GM12878 (cell line): ENCODE data around the gene CHST15. TPM values are rescaled to one million over a fixed set of nuclear protein-coding genes. Genes with fewer than 3 reads are reported as not detected.

ENCODE experiments used
- ATAC-seq: fragments of 200-7000 bp; cut with Tn5 transposase; 3 replicates; pipeline ENCODE4 v1.9.1; 2020; ENCODE audit warnings: mild to moderate bottlenecking, moderate library complexity
- BruUV-seq: library from RNA; stranded (reverse); fragments of 400-500 nt; replicated peaks from 2 replicates; lab custom pipeline; 2021; lab: Mats Ljungman, UMichigan
- CTCF ChIA-PET: fragments of 300-600 bp; sonication (Branson Sonifier 250); formaldehyde crosslinking; extraction: SDS; loops from one replicate; lab custom pipeline; 2021; ENCODE audit warnings: inconsistent platforms; lab: Yijun Ruan, JAX
- POLR2A ChIA-PET: fragments of 350-600 bp; formaldehyde crosslinking; extraction: SDS; loops from one replicate; lab custom pipeline; 2021; ENCODE audit warnings: inconsistent platforms; lab: Charles Lee
- RAD21 ChIA-PET: fragments of 300-600 bp; sonication (Branson Sonifier 250); formaldehyde crosslinking; loops from one replicate; lab custom pipeline; 2023; ENCODE audit warnings: antibody characterized with exemption; ENCODE audit not compliant: unreplicated experiment; lab: Charles Lee
- SMC1A ChIA-PET: fragments of 300-600 bp; sonication (Branson Sonifier 250); formaldehyde crosslinking; loops from one replicate; lab custom pipeline; 2023; ENCODE audit not compliant: unreplicated experiment, uncharacterized antibody; lab: Charles Lee
- DNase-seq: peaks from one replicate; pipeline ENCODE4 v3.0.0-alpha.2; 2011; ENCODE audit warnings: low read depth, low spot score
- FAIRE-seq: peaks from 3 replicates; lab custom pipeline; 2011; peaks lifted over from hg19 to GRCh38; lab: Jason Lieb, UNC
- H2AFZ ChIP-seq: 2 replicates; pipeline ENCODE4 v1.6.0; 2011; ENCODE audit warnings: low read depth, low read length, control low read depth; ENCODE audit not compliant: control insufficient read depth
- H3K27ac ChIP-seq: 2 replicates; pipeline ENCODE4 v1.5.1; 2011; ENCODE audit warnings: control low read depth; ENCODE audit not compliant: control insufficient read depth, insufficient read depth
- H3K27me3 ChIP-seq, 2 experiments: replicated peaks in 1 of 2; 2 replicates each; pipeline versions ENCODE4 v1.6.0 to v1.6.1; 2011; ENCODE audit warnings: low read length in 1 of 2; ENCODE audit not compliant: control insufficient read depth in 2 of 2, insufficient read depth in 2 of 2
- H3K36me3 ChIP-seq, 2 experiments: 2 replicates each; pipeline ENCODE4 v1.5.1; 2011; ENCODE audit warnings: low read length in 1 of 2; ENCODE audit not compliant: control insufficient read depth in 2 of 2, insufficient read depth in 2 of 2
- H3K4me1 ChIP-seq: 2 replicates; pipeline ENCODE4 v1.6.1; 2011; ENCODE audit warnings: mild to moderate bottlenecking, low read length, moderate library complexity, mixed read lengths; ENCODE audit not compliant: control insufficient read depth, insufficient read depth
- H3K4me2 ChIP-seq: 2 replicates; pipeline ENCODE4 v1.6.0; 2011; ENCODE audit warnings: control low read depth; ENCODE audit not compliant: control insufficient read depth, insufficient read depth
- H3K4me3 ChIP-seq: fragments of 200-600 bp; sonication (generic); 2 replicates; pipeline ENCODE4 v1.5.1; 2016
- H3K79me2 ChIP-seq: 2 replicates; pipeline ENCODE4 v1.6.0; 2011; ENCODE audit warnings: low read length; ENCODE audit not compliant: control insufficient read depth, insufficient read depth
- H3K9ac ChIP-seq: 2 replicates; pipeline ENCODE4 v1.8.0; 2011; ENCODE audit warnings: low read length, control low read depth, mixed read lengths; ENCODE audit not compliant: control insufficient read depth, insufficient read depth
- H3K9me3 ChIP-seq: replicated peaks from 3 replicates; pipeline ENCODE4 v1.5.1; 2011; ENCODE audit warnings: mild to moderate bottlenecking, low read length; ENCODE audit not compliant: control insufficient read depth, insufficient read depth
- H4K20me1 ChIP-seq: 2 replicates; pipeline ENCODE4 v1.6.0; 2011; ENCODE audit not compliant: control insufficient read depth, insufficient read depth
- ASH2L ChIP-seq: fragments of 300-600, 200-600 bp; sonication (generic); IDR thresholded peaks from 2 replicates; pipeline ENCODE4 v1.6.1; 2017; ENCODE audit warnings: low read depth, mild to moderate bottlenecking, borderline replicate concordance
- ETV6 ChIP-seq, 2 experiments: fragments of 450-650 bp in 1 of 2; IDR thresholded peaks in 1 of 2; conservative IDR thresholded peaks in 1 of 2; 2 replicates each; pipeline ENCODE4 v1.6.1; 2014; ENCODE audit warnings: antibody characterized with exemption in 1 of 2, borderline replicate concordance in 1 of 2, low read depth in 1 of 2, mild to moderate bottlenecking in 1 of 2, moderate library complexity in 1 of 2
- FOXK2 ChIP-seq: fragments of 450-650 bp; IDR thresholded peaks from 2 replicates; pipeline ENCODE4 v1.6.1; 2017; ENCODE audit warnings: mild to moderate bottlenecking, moderate library complexity
- GATAD2B ChIP-seq: fragments of 450-650 bp; conservative IDR thresholded peaks from 2 replicates; pipeline ENCODE4 v1.6.1; 2017; ENCODE audit warnings: low read depth, mild to moderate bottlenecking, moderate library complexity
- HCFC1 ChIP-seq: fragments of 150-350 bp; IDR thresholded peaks from 2 replicates; pipeline ENCODE4 v1.6.1; 2014; ENCODE audit warnings: low read length
- HDGF ChIP-seq: fragments of 450-650 bp; IDR thresholded peaks from 2 replicates; pipeline ENCODE4 v1.6.1; 2016; ENCODE audit warnings: antibody characterized with exemption
- IRF5 ChIP-seq: fragments of 450-650 bp; IDR thresholded peaks from 2 replicates; pipeline ENCODE4 v1.6.1; 2017; ENCODE audit warnings: borderline replicate concordance
- KAT2A ChIP-seq: conservative IDR thresholded peaks from 2 replicates; pipeline ENCODE4 v1.6.1; 2011; ENCODE audit warnings: low read depth, low read length; ENCODE audit not compliant: control insufficient read depth
- MTA3 ChIP-seq: IDR thresholded peaks from 2 replicates; pipeline ENCODE4 v1.6.1; 2012; ENCODE audit warnings: low read length, inconsistent platforms, borderline replicate concordance
- NBN ChIP-seq: fragments of 450-650 bp; IDR thresholded peaks from 2 replicates; pipeline ENCODE4 v1.6.1; 2016
- NFYA ChIP-seq: IDR thresholded peaks from 2 replicates; pipeline ENCODE4 v1.6.1; 2011; ENCODE audit warnings: low read depth, mild to moderate bottlenecking, low read length, improper control_type of control experiment, borderline replicate concordance
- REST ChIP-seq: IDR thresholded peaks from 2 replicates; pipeline ENCODE4 v1.6.1; 2012; ENCODE audit warnings: mild to moderate bottlenecking, low read depth, low read length
- RUNX3 ChIP-seq: IDR thresholded peaks from 2 replicates; pipeline ENCODE4 v1.6.1; 2012; ENCODE audit warnings: low read length, inconsistent platforms
- SUPT20H ChIP-seq: IDR thresholded peaks from 2 replicates; pipeline ENCODE4 v1.6.1; 2011; ENCODE audit warnings: low read depth, mild to moderate bottlenecking, low read length, moderate library complexity, borderline replicate concordance; ENCODE audit not compliant: control insufficient read depth
- YBX1 ChIP-seq: fragments of 450-650 bp; IDR thresholded peaks from 2 replicates; pipeline ENCODE4 v1.6.1; 2016; ENCODE audit warnings: antibody characterized with exemption
- ZNF622 ChIP-seq: fragments of 450-650 bp; IDR thresholded peaks from 2 replicates; pipeline ENCODE4 v1.6.1; 2017; ENCODE audit warnings: mild to moderate bottlenecking, inconsistent platforms
- WGBS: methylation state at CpG from one replicate; pipeline ENCODE4 v1.1.6; 2016; ENCODE audit warnings: low lambda C conversion rate; ENCODE audit not compliant: insufficient replicate concordance, insufficient coverage; ENCODE audit errors: missing lambda C conversion rate; 5-methylcytosine and 5-hydroxymethylcytosine counted together
- in situ Hi-C: fragments of 300-500 bp; cut with MboI; formaldehyde crosslinking; loops from 9 replicates; pipeline ENCODE4 v1.14.3; 2018; ENCODE audit warnings: mixed read lengths
- intact Hi-C: fragments of 100-400 bp; cut with micrococcal nuclease; formaldehyde crosslinking; loops from one replicate; pipeline ENCODE4 v1.14.2; 2022; ENCODE audit not compliant: unreplicated experiment
- polyA plus RNA-seq, 11 experiments: library from polyadenylated mRNA; depleted of rRNA in 4 of 11; unstranded in 6 of 11; stranded (reverse) in 5 of 11; fragments of >200 nt; fragmentation: Nextera tagmentation in 4 of 11; fragmentation: Illumina TruSeq in 1 of 11; extraction: Ambion mirVana in 4 of 11; extraction: Trizol in 1 of 11; gene quantifications; 1 replicate in 1 of 11; 2 replicates in 10 of 11; pipeline versions ENCODE4 v1.2.1 to v1.2.3, GENCODE V29; 2011 to 2016; ENCODE audit warnings: inconsistent platforms in 2 of 11, missing spikeins in 2 of 11, low read depth in 1 of 11
- total RNA-seq, 4 experiments: library from RNA; depleted of rRNA in 3 of 4; stranded (reverse); fragments of >200 nt in 3 of 4; fragmentation: Illumina TruSeq in 1 of 4; extraction: Trizol in 1 of 4; gene quantifications; 2 replicates each; pipeline versions ENCODE4 v1.2.1 to v1.2.3, GENCODE V29; 2013 to 2021
- TF ChIP-seq, protein P1 (sequence below): IDR thresholded peaks from 2 replicates; pipeline ENCODE4 v1.6.1; 2011; ENCODE audit warnings: borderline replicate concordance, low read depth, mild to moderate bottlenecking, moderate library complexity, low read length; ENCODE audit not compliant: insufficient read depth, poor library complexity, severe bottlenecking

Gene CHST15
- total and polyA plus RNA-seq, 10 of the 15 experiments (the other 5 are each of a cell fraction or from before 2014, with no cell fraction given), result 0.02 to 0.53 (median 0.05) TPM; not detected in 1

DNA sequence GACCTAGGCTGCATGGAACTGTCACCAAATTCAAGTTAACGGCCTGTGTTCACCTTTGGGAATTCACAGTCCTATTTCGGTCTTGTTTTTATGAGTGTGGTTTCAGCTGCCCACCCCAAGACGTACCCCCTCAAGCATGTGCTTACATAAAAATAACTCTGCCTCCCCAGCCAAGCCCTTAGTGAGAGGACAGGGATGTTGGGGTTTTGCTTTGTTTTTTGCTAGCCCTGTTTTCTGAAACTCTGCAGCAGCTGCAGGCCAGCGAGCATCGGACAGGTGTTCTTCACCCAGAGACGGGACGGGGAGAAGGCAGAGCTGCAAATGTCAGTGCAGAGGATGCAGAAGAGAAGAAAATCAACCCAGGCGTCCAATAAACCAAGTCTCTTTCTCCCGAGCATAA is 13.5 kb downstream of the CHST15 start:
- no peaks in the 10 kb centered on the region for H3K4me1 ChIP-seq
- no peak overlapping the region for H3K27ac ChIP-seq
- no peaks in the 10 kb centered on the region; the same call in 2 of the 3 replicates for H3K9me3 ChIP-seq
- POLR2A ChIA-PET, result no interaction called here
- H3K36me3 ChIP-seq, result no peaks in the 10 kb centered on the region
- ATAC-seq (no peak), DNase-seq (no peak), FAIRE-seq (no peak)
- H3K79me2 ChIP-seq, result no peaks in the 10 kb centered on the region
- RAD21 ChIA-PET, result no interaction called here
- no peak overlapping the region for H3K4me2 ChIP-seq
- H2AFZ ChIP-seq, result no peak overlapping the region
- intact Hi-C loops, result loop anchor here (5.0 kb wide), 1 partner anchor 83 kb away; no protein-coding TSS in a partner anchor
- H4K20me1 ChIP-seq, result no peaks in the 10 kb centered on the region
- WGBS, result 34% methylated on average over 9 of the region's 9 CpGs
- SMC1A ChIA-PET, result no interaction called here
- CTCF ChIA-PET, result no interaction called here
- BruUV-seq, result no TSS peak
- in situ Hi-C loops, result no loop called here
- H3K27me3 ChIP-seq, result peaks cover 0 to 1% of the 10 kb centered on the region in 2 experiments; a peak in 1 of 4 replicates
- no peak overlapping the region for H3K4me3 ChIP-seq
- H3K9ac ChIP-seq, result no peak overlapping the region
- TF ChIP-seq NFYA (no peak), ASH2L (no peak), HDGF (no peak), REST (no peak), YBX1 (no peak), IRF5 (no peak), FOXK2 (no peak), SUPT20H (no peak), NBN (no peak), KAT2A (no peak), RUNX3 (no peak), GATAD2B (no peak), MTA3 (no peak), ZNF622 (no peak), ETV6 (conservative IDR thresholded peaks at IDR 0.05 in 1 of 2, IDR thresholded peaks at IDR 0.05 in 1 of 2; ENCODE audit: borderline replicate concordance in 1 of 2, low read depth in 1 of 2) (no peak), HCFC1 (no peak)
- TF ChIP-seq, protein P1, sequence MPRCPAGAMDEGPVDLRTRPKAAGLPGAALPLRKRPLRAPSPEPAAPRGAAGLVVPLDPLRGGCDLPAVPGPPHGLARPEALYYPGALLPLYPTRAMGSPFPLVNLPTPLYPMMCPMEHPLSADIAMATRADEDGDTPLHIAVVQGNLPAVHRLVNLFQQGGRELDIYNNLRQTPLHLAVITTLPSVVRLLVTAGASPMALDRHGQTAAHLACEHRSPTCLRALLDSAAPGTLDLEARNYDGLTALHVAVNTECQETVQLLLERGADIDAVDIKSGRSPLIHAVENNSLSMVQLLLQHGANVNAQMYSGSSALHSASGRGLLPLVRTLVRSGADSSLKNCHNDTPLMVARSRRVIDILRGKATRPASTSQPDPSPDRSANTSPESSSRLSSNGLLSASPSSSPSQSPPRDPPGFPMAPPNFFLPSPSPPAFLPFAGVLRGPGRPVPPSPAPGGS, result no peak
